Activated CD8-positive, alpha-beta T cell treated with anti-CD3 and anti-CD28 coated beads for 36 hours (primary cell): ENCODE data around the gene RNF19B. TPM values are rescaled to one million over a fixed set of nuclear protein-coding genes. Genes with fewer than 3 reads are reported as not detected.
"Not testable (repeated sequence)": the region's sequence is repeated elsewhere in the genome, so short reads cannot be mapped to it uniquely, and the experiment has no call there.

Experiments used
- ATAC-seq: fragments of 200-7000 bp; cut with Tn5 transposase; one replicate; pipeline ENCODE4 v1.10.0; 2021; ENCODE audit warnings: mild to moderate bottlenecking, moderate library complexity
- CTCF ChIA-PET: fragments of 350-600 bp; sonication (Branson Sonifier 250); formaldehyde crosslinking; loops from one replicate; lab custom pipeline; 2021; ENCODE audit warnings: antibody characterized with exemption; lab: Charles Lee
- POLR2A ChIA-PET: fragments of 350-600 bp; sonication (Branson Sonifier 250); formaldehyde crosslinking; loops from one replicate; lab custom pipeline; 2021; ENCODE audit warnings: antibody characterized with exemption; lab: Charles Lee
- DNase-seq: peaks from one replicate; pipeline ENCODE4 v3.0.0-alpha.2; 2020
- H3K27ac Mint-ChIP-seq: one replicate; pipeline ENCODE4 v1.8.0; 2021; ENCODE audit warnings: mild to moderate bottlenecking, mixed read lengths
- H3K27me3 Mint-ChIP-seq: one replicate; pipeline ENCODE4 v1.8.0; 2021; ENCODE audit warnings: mixed read lengths
- H3K36me3 Mint-ChIP-seq: one replicate; pipeline ENCODE4 v1.8.0; 2021; ENCODE audit warnings: low read depth, mixed read lengths
- H3K4me1 Mint-ChIP-seq: one replicate; pipeline ENCODE4 v1.8.0; 2021; ENCODE audit warnings: low read depth, mixed read lengths
- H3K4me3 Mint-ChIP-seq: one replicate; pipeline ENCODE4 v1.8.0; 2021; ENCODE audit warnings: mild to moderate bottlenecking, moderate library complexity, mixed read lengths
- H3K9me3 Mint-ChIP-seq: one replicate; pipeline ENCODE4 v1.8.0; 2021; ENCODE audit warnings: mixed read lengths
- intact Hi-C: fragments of 100-400 bp; cut with micrococcal nuclease; formaldehyde crosslinking; loops from one replicate; pipeline ENCODE4 v1.10.0; 2022
- total RNA-seq, 2 experiments: library from RNA; stranded (reverse); gene quantifications; one replicate each; pipeline ENCODE4 v1.2.3, GENCODE V29; 2021
- TF ChIP-seq, protein P1 (sequence below): fragments of 200-600 bp; IDR thresholded peaks from one replicate; pipeline ENCODE4 v1.8.0; 2022; ENCODE audit warnings: antibody characterized with exemption, mild to moderate bottlenecking

RNF19B gene
- total RNA-seq, 2 experiments from 2014 or later: 10.6 to 10.9 TPM

DNA sequence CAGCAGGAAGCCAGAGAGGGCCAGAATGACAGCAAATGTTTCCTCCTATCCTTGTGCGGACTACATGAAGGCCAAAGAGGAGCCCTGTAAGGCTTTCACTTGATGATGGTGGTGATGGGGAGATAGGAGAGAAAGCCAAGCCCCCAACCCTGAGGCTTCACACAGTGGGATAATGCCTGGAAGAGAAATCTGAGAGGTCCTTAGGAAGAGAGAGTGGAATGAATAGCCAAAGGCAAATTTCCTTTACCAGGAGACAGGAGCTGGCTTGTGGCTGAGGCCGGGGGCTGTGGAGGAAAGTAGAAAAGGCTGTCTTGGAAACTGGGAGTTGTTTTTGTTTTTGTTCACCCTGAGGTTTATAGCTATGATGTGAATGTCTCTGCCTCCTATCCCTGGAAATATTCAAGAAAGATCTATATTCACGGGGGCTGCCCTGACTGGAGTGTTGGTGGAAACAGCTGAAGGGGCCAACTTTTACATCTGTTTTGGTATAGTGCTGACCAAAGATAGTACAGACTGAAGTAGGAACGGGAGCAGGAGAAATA is 13.0 kb upstream of the RNF19B start:
- Mint-ChIP-seq H3K9me3 (no peaks in the 10 kb centered on the region), H3K36me3 (no peaks in the 10 kb centered on the region), H3K27ac (no peak overlapping the region), H3K27me3 (peaks cover 3% of the 10 kb centered on the region), H3K4me1 (peaks cover 27% of the 10 kb centered on the region), H3K4me3 (no peak overlapping the region)
- TF ChIP-seq, protein P1, sequence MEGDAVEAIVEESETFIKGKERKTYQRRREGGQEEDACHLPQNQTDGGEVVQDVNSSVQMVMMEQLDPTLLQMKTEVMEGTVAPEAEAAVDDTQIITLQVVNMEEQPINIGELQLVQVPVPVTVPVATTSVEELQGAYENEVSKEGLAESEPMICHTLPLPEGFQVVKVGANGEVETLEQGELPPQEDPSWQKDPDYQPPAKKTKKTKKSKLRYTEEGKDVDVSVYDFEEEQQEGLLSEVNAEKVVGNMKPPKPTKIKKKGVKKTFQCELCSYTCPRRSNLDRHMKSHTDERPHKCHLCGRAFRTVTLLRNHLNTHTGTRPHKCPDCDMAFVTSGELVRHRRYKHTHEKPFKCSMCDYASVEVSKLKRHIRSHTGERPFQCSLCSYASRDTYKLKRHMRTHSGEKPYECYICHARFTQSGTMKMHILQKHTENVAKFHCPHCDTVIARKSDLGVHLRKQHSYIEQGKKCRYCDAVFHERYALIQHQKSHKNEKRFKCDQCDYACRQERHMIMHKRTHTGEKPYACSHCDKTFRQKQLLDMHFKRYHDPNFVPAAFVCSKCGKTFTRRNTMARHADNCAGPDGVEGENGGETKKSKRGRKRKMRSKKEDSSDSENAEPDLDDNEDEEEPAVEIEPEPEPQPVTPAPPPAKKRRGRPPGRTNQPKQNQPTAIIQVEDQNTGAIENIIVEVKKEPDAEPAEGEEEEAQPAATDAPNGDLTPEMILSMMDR: no peak
- intact Hi-C loops: no loop called here
- ATAC-seq: no peak
- ChIA-PET CTCF (interaction anchor here (0.9 to 1.1 kb wide), 2 partner anchors 10 to 77 kb away, joined by 3 to 4 read pairs; no protein-coding TSS in a partner anchor), POLR2A (interaction anchor here (1.0 kb wide), 1 partner anchor 54 kb away, joined by 4 read pairs; no protein-coding TSS in a partner anchor)
- no peak for DNase-seq

DNA sequence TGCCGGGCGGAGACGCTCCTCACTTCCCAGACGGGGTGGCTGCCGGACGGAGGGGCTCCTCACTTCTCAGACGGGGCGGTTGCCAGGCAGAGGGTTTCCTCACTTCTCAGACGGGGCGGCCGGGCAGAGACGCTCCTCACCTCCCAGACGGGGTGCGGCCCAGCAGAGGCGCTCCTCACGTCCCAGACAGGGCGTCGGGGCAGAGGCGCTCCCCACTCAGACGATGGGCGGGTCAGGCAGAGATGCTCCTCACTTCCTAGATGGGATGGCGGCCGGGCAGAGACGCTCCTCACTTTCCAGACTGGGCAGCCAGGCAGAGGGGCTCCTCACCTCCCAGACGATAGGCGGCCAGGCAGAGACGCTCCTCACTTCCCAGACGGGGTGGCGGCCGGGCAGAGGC is 10.4 kb upstream of the RNF19B start:
- H3K27ac Mint-ChIP-seq, H3K36me3 Mint-ChIP-seq, DNase-seq, H3K9me3 Mint-ChIP-seq, POLR2A ChIA-PET, H3K4me1 Mint-ChIP-seq, H3K4me3 Mint-ChIP-seq, ATAC-seq, intact Hi-C loops: not testable (repeated sequence)
- H3K27me3 Mint-ChIP-seq: peaks cover 21% of the 10 kb centered on the region
- CTCF ChIA-PET: interaction anchor here (0.6 kb wide), 1 partner anchor 253 kb away, joined by 3 read pairs; no protein-coding TSS in a partner anchor

DNA sequence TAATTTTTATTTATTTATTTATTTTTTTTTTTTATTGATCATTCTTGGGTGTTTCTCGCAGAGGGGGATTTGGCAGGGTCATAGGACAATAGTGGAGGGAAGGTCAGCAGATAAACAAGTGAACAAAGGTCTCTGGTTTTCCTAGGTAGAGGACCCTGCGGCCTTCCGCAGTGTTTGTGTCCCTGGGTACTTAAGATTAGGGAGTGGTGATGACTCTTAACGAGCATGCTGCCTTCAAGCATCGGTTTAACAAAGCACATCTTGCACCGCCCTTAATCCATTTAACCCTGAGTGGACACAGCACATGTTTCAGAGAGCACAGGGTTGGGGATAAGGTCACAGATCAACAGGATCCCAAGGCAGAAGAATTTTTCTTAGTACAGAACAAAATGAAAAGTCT is 8.8 kb upstream of the RNF19B start:
- H3K4me3 Mint-ChIP-seq, intact Hi-C loops, ATAC-seq: not testable (repeated sequence)

DNA sequence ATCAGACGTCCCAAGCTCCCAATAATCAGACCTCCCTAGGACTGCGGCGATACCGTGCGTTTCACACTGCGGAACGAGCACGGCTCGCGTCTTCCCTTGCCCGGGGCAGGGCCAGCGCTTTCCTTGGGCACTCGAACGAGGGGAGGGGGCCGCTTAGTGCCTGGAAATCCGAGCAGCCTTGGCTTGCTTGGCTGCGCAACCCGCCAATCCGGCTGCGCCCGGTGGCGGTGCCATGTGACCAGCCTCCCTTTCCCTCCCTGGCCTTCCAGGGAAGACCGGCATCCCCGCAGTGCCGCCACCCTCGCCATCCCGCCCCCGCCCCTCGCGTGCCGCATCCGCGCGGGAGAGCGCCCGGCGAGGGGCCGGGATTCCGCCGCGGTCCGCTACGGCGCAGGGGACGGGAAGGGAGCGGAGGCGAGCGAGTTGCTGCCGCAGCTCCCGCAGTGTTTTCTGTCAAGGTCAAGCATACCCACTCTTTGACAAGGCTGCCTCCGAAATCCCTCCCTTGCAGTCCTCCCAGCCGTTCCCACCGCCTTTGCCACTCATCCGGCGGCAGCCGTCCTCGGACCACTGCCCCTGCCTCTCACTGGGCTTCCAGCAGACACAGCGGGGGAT is 8.3 kb upstream of the RNF19B start:
- ATAC-seq: peak; percentile 32
- TF ChIP-seq, protein P1: no peak
- POLR2A ChIA-PET: interaction anchor here (1.2 to 2.2 kb wide), 2 partner anchors 8 to 9 kb away, joined by 6 to 13 read pairs; partner anchors contain the start of gene RNF19B

More for the DNA sequence above, 8.8 kb upstream of the RNF19B start:
- POLR2A ChIA-PET, DNase-seq, H3K27ac Mint-ChIP-seq, H3K36me3 Mint-ChIP-seq, H3K4me1 Mint-ChIP-seq, CTCF ChIA-PET, H3K9me3 Mint-ChIP-seq: not testable (repeated sequence)
- H3K27me3 Mint-ChIP-seq: peaks cover 21% of the 10 kb centered on the region

DNA sequence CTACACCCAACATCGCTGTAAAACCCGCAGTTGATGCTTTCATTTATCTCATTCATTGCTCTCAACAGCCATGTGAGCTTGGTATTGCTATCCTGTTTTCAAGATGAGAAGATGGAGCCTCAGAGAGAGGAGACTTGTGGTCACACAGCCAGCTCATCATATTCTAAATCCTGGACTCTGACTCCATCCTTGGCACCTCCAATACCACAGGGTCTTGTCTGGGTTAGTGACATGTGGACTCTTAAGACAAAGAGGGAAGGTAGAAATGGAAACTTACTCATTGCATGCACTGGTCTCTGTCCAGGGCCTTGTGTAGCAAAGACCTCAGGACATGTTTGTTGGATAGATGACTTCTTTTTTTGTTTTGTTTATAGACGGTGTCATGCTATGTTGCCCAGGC is 7.0 kb upstream of the RNF19B start:
- TF ChIP-seq, protein P1: no peak
- CTCF ChIA-PET: interaction anchor here (1.0 to 2.5 kb wide), 3 partner anchors 9 to 156 kb away, joined by 3 to 7 read pairs (median 3); no protein-coding TSS in a partner anchor
- Mint-ChIP-seq H3K27ac (no peak overlapping the region), H3K4me1 (peaks cover 19% of the 10 kb centered on the region), H3K4me3 (no peak overlapping the region), H3K36me3 (peaks cover 3% of the 10 kb centered on the region), H3K27me3 (peaks cover 21% of the 10 kb centered on the region), H3K9me3 (no peaks in the 10 kb centered on the region)
- DNase-seq: no peak
- intact Hi-C loops: no loop called here
- POLR2A ChIA-PET: interaction anchor here (0.7 to 2.2 kb wide), 2 partner anchors 10 to 30 kb away, joined by 3 to 13 read pairs; no protein-coding TSS in a partner anchor
- ATAC-seq: no peak

More for the DNA sequence above, 8.3 kb upstream of the RNF19B start:
- Mint-ChIP-seq H3K4me1 (peaks cover 13% of the 10 kb centered on the region), H3K27ac (no peak overlapping the region), H3K36me3 (peaks cover 3% of the 10 kb centered on the region), H3K4me3 (peak overlapping the region; percentile 47), H3K9me3 (no peaks in the 10 kb centered on the region), H3K27me3 (peaks cover 21% of the 10 kb centered on the region)
- intact Hi-C loops: no loop called here
- CTCF ChIA-PET: interaction anchor here (1.0 to 2.5 kb wide), 2 partner anchors 8 to 82 kb away, joined by 6 to 7 read pairs; no protein-coding TSS in a partner anchor
- no peak for DNase-seq
